CMK (cell line): ENCODE measurements around the gene ARHGAP44.
"Not testable (repeated sequence)": the region's sequence is repeated elsewhere in the genome, so short reads cannot be mapped to it uniquely, and the experiment has no call there.

Experiments used
- DNase-seq: peaks from one replicate; pipeline ENCODE4 v3.0.0-alpha.2; 2010; ENCODE audit warnings: low read depth

The ARHGAP44 gene

GRCh38 chr17:12964162-12964561, 174.9 kb downstream of the ARHGAP44 start:
- no peak for DNase-seq

- DNase-seq = no peak
These were observed 175.5 kb downstream of the ARHGAP44 start for GRCh38 chr17:12964840-12965239.

GRCh38 chr17:12965988-12966387, 176.7 kb downstream of the ARHGAP44 start:
- no peak for DNase-seq

- no peak for DNase-seq
These were observed 177.1 kb downstream of the ARHGAP44 start for GRCh38 chr17:12966413-12966812.

GRCh38 chr17:12967962-12968361, 178.7 kb downstream of the ARHGAP44 start:
- no peak for DNase-seq

- no peak for DNase-seq
These were observed 184.3 kb downstream of the ARHGAP44 start for GRCh38 chr17:12973496-12974004.

- DNase-seq = no peak
These were observed 184.8 kb downstream of the ARHGAP44 start for GRCh38 chr17:12974005-12974531.

- DNase-seq = no peak
These were observed 187.9 kb downstream of the ARHGAP44 start for GRCh38 chr17:12977008-12977751.

- DNase-seq = not testable (repeated sequence)
These were observed 189.5 kb downstream of the ARHGAP44 start for GRCh38 chr17:12978787-12979186.

- no peak for DNase-seq
These were observed 189.9 kb downstream of the ARHGAP44 start for GRCh38 chr17:12979246-12979645.

GRCh38 chr17:12979826-12980500, 190.7 kb downstream of the ARHGAP44 start:
- DNase-seq = no peak

- no peak for DNase-seq
These were observed 192.9 kb downstream of the ARHGAP44 start for GRCh38 chr17:12982224-12982623.

GRCh38 chr17:12983991-12984884, 194.9 kb downstream of the ARHGAP44 start:
- no peak for DNase-seq

GRCh38 chr17:12985431-12986293, 196.4 kb downstream of the ARHGAP44 start:
- DNase-seq = no peak

- DNase-seq = no peak
These were observed 197.8 kb downstream of the ARHGAP44 start for GRCh38 chr17:12987120-12987519.

GRCh38 chr17:12990041-12990808, 200.9 kb downstream of the ARHGAP44 start:
- DNase-seq = no peak

GRCh38 chr17:12990926-12991325, 201.6 kb downstream of the ARHGAP44 start:
- no peak for DNase-seq

GRCh38 chr17:12992676-12993075, 203.4 kb downstream of the ARHGAP44 start:
- no peak for DNase-seq

GRCh38 chr17:12993631-12994030, 204.3 kb downstream of the ARHGAP44 start:
- no peak for DNase-seq

- no peak for DNase-seq
These were observed 205.2 kb downstream of the ARHGAP44 start for GRCh38 chr17:12994341-12995074.
